IgD-negative memory B cell (primary cell): ENCODE results near the gene JAKMIP2. TPM values are rescaled to one million over a fixed set of nuclear protein-coding genes. Genes with fewer than 3 reads are reported as not detected.
"Not testable (repeated sequence)": the region's sequence is repeated elsewhere in the genome, so short reads cannot be mapped to it uniquely, and the experiment has no call there.

Source experiments
- H3K27ac Mint-ChIP-seq, 3 donors: one replicate each; pipeline ENCODE4 v1.8.0; 2020 to 2022; ENCODE audit warnings: mild to moderate bottlenecking in 3 of 3, mixed read lengths in 3 of 3, moderate library complexity in 1 of 3
- H3K27me3 Mint-ChIP-seq: one replicate; pipeline ENCODE4 v1.8.0; 2021; ENCODE audit warnings: mixed read lengths
- H3K36me3 Mint-ChIP-seq: one replicate; pipeline ENCODE4 v1.8.0; 2020; ENCODE audit warnings: mild to moderate bottlenecking, mixed read lengths
- H3K4me1 Mint-ChIP-seq, 3 donors: one replicate each; pipeline ENCODE4 v1.8.0; 2020 to 2022; ENCODE audit warnings: mixed read lengths in 3 of 3, mild to moderate bottlenecking in 1 of 3
- H3K4me3 Mint-ChIP-seq, 4 donors: one replicate each; pipeline ENCODE4 v1.8.0; 2020 to 2022; ENCODE audit warnings: mild to moderate bottlenecking in 4 of 4, mixed read lengths in 4 of 4, moderate library complexity in 3 of 4
- H3K9me3 Mint-ChIP-seq, 3 donors: one replicate each; pipeline ENCODE4 v1.8.0; 2020 to 2021; ENCODE audit warnings: mixed read lengths in 3 of 3, mild to moderate bottlenecking in 1 of 3
- polyA plus RNA-seq: library from polyadenylated mRNA; unstranded; fragments of 300-500 nt; fragmentation: Illumina TruSeq; gene quantifications from one replicate; pipeline ENCODE4 v1.2.3, GENCODE V29; 2021

The JAKMIP2 gene
- polyA plus RNA-seq, 1 donor from 2014 or later, result 0.14 TPM

- Mint-ChIP-seq H3K4me1 (peaks cover 4 to 8% (median 7%) of the 10 kb centered on the region in 3 donors), H3K27ac (no peak overlapping the region), H3K27me3 (peaks cover 13% of the 10 kb centered on the region), H3K36me3 (peaks cover 1% of the 10 kb centered on the region), H3K4me3 (peak overlapping the region in 1 of 4 donors; percentile 9), H3K9me3 (no peaks in the 10 kb centered on the region)
These were observed 21.4 kb upstream of the JAKMIP2 start for GRCh38 chr5:147803926-147804325.

DNA sequence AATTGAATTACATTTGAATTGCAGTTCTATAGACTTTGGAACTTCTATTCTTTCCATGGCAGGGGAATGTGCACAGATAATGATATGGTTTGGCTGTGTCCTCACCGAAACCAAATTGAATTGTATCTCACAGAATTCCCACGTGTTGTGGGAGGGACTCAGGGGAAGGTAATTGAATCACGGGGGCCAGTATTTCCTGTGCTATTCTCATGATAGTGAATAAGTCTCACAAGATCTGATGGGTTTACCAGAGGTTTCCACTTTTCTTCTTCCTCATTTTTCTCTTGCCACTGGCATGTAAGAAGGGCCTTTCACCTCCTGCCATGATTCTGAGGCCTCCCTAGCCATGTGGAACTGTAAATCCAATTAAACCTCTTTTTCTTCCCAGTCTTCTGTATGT lies 20.6 kb upstream of the JAKMIP2 start:
- H3K27ac Mint-ChIP-seq, H3K9me3 Mint-ChIP-seq, H3K4me1 Mint-ChIP-seq, H3K36me3 Mint-ChIP-seq: not testable (repeated sequence)
- Mint-ChIP-seq H3K4me3 (peak overlapping the region in 1 of 4 donors; percentile 35), H3K27me3 (peaks cover 13% of the 10 kb centered on the region)

- peaks cover 16% of the 10 kb centered on the region for H3K27me3 Mint-ChIP-seq
- peaks cover 1% of the 10 kb centered on the region for H3K36me3 Mint-ChIP-seq
- H3K4me3 Mint-ChIP-seq, result peak overlapping the region in 1 of 4 donors; percentile 3
- no peaks in the 10 kb centered on the region for H3K9me3 Mint-ChIP-seq
- no peak overlapping the region for H3K27ac Mint-ChIP-seq
- H3K4me1 Mint-ChIP-seq, result peaks cover 4 to 8% (median 7%) of the 10 kb centered on the region in 3 donors
These were observed 18.9 kb upstream of the JAKMIP2 start for GRCh38 chr5:147801461-147801860.

DNA sequence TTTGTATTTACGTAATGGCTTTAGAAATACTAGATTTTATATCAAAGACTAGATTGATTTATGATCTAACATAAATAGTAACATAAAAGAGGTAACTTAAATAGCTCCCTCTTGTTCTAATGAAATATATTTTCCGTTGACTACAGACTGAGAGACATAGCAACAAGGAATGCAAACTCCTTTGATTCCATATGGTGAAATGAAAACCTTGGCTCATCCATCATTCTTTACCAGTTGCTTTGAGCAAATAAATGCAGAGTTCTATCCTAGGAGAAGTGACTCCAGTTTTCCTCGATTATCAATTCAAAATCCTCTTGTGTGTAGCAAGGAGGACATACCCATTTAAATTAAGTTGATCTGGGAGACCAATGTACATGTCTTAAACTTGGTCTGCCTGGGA lies 18.0 kb upstream of the JAKMIP2 start:
- H3K4me1 Mint-ChIP-seq, result peaks cover 4 to 7% (median 7%) of the 10 kb centered on the region in 3 donors
- H3K27ac Mint-ChIP-seq, result no peak overlapping the region
- peaks cover 1% of the 10 kb centered on the region for H3K36me3 Mint-ChIP-seq
- no peaks in the 10 kb centered on the region for H3K9me3 Mint-ChIP-seq
- peaks cover 16% of the 10 kb centered on the region for H3K27me3 Mint-ChIP-seq
- H3K4me3 Mint-ChIP-seq, result no peak overlapping the region

DNA sequence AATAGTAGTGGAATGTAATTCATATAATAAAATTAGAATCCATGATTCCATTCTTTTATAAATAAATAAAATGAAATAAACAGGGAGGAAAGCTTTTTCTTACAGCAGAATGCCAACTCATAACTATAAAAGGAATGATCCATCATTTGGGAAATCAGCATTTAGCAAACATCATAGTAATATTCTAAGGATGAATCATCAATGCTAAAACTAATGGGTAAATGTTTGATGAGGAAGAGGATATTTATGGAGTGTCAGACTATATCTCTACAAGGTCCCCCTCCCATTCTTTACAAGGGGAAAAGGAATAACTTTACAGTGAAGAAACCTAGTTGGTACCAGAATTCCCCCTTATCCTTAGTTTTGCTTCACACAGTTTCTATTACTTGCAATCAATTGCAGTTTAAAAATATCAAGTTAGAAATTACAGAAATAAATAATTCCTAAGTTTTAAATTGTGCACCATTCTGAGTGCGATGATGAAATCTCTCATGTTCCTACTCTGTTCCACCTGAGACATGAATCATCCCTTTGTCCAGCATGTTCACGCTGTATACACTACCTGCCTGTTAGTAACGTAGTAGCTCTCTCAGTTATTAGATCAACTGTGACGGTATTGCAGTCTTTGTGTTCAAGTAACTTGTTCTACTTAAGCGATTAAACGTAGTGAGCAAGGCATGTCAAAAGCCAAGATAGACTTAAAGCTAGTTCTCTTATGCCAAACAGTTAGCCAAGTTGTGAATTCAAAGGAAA lies 14.2 kb upstream of the JAKMIP2 start:
- H3K36me3 Mint-ChIP-seq, result no peaks in the 10 kb centered on the region
- H3K4me1 Mint-ChIP-seq, result no peaks in the 10 kb centered on the region
- no peaks in the 10 kb centered on the region for H3K9me3 Mint-ChIP-seq
- H3K4me3 Mint-ChIP-seq, result no peak overlapping the region
- H3K27me3 Mint-ChIP-seq, result peaks cover 11% of the 10 kb centered on the region
- no peak overlapping the region for H3K27ac Mint-ChIP-seq

DNA sequence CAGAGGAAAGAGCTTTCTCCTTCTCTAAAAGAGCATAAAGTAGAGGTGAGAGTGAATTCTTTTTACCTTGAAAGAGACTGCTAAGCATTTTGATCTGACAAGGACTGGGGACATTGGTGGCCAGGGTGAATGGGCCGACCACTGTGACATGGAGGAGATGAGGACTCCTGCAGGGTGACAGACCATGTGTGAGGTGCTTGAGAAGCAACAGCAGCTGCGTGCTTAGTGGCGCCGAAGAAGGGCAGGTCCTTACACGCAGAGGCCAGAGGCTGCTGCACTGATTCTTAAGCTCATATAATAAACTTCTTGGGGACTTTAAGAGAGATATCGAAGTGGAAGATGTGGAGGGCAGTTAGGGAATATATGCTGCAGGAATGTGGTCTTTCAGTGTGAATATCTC lies 8.7 kb upstream of the JAKMIP2 start:
- H3K27me3 Mint-ChIP-seq, result peaks cover 1% of the 10 kb centered on the region
- H3K9me3 Mint-ChIP-seq, result no peaks in the 10 kb centered on the region
- H3K36me3 Mint-ChIP-seq, result no peaks in the 10 kb centered on the region
- no peaks in the 10 kb centered on the region for H3K4me1 Mint-ChIP-seq
- H3K4me3 Mint-ChIP-seq, result no peak overlapping the region
- no peak overlapping the region for H3K27ac Mint-ChIP-seq

DNA sequence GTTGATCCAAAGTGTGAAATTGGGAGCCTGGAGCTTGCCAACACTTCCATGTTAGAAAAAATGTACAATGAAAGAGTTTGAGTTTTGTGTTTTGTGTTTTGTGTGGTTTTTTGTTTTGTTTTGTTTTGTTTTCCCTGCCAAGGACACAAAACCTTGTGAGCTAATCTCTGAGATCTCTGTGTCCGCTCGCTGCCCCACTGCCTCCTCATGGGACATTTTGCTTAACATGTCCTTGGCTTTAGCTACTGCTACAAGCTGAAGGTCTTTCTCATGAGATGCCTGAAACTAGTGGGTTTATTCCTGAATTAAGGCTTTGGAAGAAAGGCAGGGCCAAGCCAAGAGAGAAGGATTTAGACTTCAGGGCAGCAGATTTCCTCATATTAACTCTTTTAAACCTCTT lies 7.3 kb upstream of the JAKMIP2 start:
- no peak overlapping the region for H3K27ac Mint-ChIP-seq
- H3K9me3 Mint-ChIP-seq, result no peaks in the 10 kb centered on the region
- H3K27me3 Mint-ChIP-seq, result peaks cover 1% of the 10 kb centered on the region
- H3K4me1 Mint-ChIP-seq, result no peaks in the 10 kb centered on the region
- H3K36me3 Mint-ChIP-seq, result no peaks in the 10 kb centered on the region
- no peak overlapping the region for H3K4me3 Mint-ChIP-seq

GRCh38 chr5:147788023-147788422 lies 5.5 kb upstream of the JAKMIP2 start:
- Mint-ChIP-seq H3K9me3 (no peaks in the 10 kb centered on the region), H3K36me3 (no peaks in the 10 kb centered on the region), H3K27me3 (peaks cover 1% of the 10 kb centered on the region), H3K4me3 (no peak overlapping the region), H3K4me1 (no peaks in the 10 kb centered on the region), H3K27ac (peak overlapping the region in 1 of 3 donors; percentile 0)

DNA sequence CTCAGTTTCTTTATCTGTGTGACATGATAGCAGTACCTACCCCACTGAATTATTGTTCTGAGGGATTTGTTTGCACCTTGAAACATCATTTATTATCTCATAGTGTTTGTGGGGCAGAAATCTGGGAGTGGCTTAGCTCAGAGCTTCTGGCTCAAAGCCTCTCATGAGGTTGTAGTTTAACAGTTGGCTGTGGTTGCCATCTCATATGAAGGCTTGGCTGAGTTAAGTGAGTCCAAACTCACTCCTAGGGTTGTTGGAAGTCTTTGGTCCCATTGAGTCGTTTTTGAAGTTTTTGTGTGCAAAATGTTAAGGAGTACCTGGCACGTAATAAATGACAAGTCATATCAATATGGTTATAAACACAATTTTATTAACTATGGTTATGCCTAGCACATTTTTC lies 3.6 kb upstream of the JAKMIP2 start:
- H3K4me3 Mint-ChIP-seq, result no peak overlapping the region
- H3K27me3 Mint-ChIP-seq, result peaks cover 1% of the 10 kb centered on the region
- peaks cover 0 to 7% (median 3%) of the 10 kb centered on the region in 3 donors for H3K4me1 Mint-ChIP-seq
- peaks cover 0 to 4% (median 0%) of the 10 kb centered on the region in 3 donors for H3K9me3 Mint-ChIP-seq
- H3K36me3 Mint-ChIP-seq, result peaks cover 2% of the 10 kb centered on the region
- H3K27ac Mint-ChIP-seq, result no peak overlapping the region

GRCh38 chr5:147784146-147784987 lies 1.8 kb upstream of the JAKMIP2 start:
- no peak overlapping the region for H3K4me3 Mint-ChIP-seq
- H3K27ac Mint-ChIP-seq, result no peak overlapping the region
- H3K9me3 Mint-ChIP-seq, result peaks cover 0 to 4% (median 0%) of the 10 kb centered on the region in 3 donors
- peaks cover 0 to 7% (median 3%) of the 10 kb centered on the region in 3 donors for H3K4me1 Mint-ChIP-seq
- H3K27me3 Mint-ChIP-seq, result no peaks in the 10 kb centered on the region
- H3K36me3 Mint-ChIP-seq, result peaks cover 2% of the 10 kb centered on the region

GRCh38 chr5:147780924-147781573 lies 1.5 kb downstream of the JAKMIP2 start:
- H3K4me3 Mint-ChIP-seq, result no peak overlapping the region
- peaks cover 0 to 4% (median 0%) of the 10 kb centered on the region in 3 donors for H3K9me3 Mint-ChIP-seq
- no peaks in the 10 kb centered on the region for H3K27me3 Mint-ChIP-seq
- H3K27ac Mint-ChIP-seq, result no peak overlapping the region
- H3K4me1 Mint-ChIP-seq, result peaks cover 0 to 7% (median 3%) of the 10 kb centered on the region in 3 donors
- H3K36me3 Mint-ChIP-seq, result peaks cover 2% of the 10 kb centered on the region

DNA sequence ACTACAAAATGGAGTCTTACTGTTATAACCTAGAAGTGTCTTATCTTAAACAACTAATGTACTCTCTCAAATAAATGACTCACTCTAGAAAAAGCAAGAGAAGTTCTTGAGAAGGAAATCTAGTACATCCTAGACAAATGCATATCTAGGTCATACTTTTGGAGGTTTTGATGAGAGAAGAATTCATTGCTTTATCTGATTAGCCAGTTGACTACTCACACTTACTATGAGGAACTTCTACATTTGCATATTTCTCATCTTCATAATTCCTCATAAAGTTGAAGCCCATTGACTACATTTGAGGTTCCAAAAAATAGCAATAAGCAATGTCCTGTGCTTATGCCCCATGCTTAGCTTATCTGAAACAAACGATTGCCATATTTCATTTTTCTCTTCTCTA lies 2.8 kb downstream of the JAKMIP2 start:
- H3K4me3 Mint-ChIP-seq, result no peak overlapping the region

DNA sequence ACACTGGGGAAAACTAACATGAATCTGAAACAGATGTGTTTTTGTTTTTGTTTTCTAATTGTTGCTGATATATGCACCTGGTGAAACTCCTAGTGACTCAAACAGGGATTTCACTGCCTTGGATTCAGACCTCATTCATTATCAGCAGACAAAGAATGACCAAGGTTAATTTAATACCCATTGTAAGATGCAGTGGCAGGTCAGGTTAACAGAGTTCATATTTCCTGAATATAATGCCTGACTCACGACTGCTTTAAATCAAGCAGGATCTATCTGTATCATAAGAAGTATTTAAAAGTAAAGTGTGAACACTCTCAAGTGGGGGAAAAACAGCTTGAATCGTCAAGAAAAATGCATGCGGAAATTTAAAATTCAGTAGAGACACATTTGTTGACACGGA lies 5.5 kb downstream of the JAKMIP2 start:
- H3K9me3 Mint-ChIP-seq, result peaks cover 2 to 4% (median 2%) of the 10 kb centered on the region in 3 donors
- no peaks in the 10 kb centered on the region for H3K27me3 Mint-ChIP-seq
- H3K27ac Mint-ChIP-seq, result no peak overlapping the region
- peaks cover 2% of the 10 kb centered on the region for H3K36me3 Mint-ChIP-seq
- no peak overlapping the region for H3K4me3 Mint-ChIP-seq
- H3K4me1 Mint-ChIP-seq, result peaks cover 0 to under 1% (median under 1%) of the 10 kb centered on the region in 3 donors

More for the DNA sequence above, 2.8 kb downstream of the JAKMIP2 start:
- Mint-ChIP-seq H3K9me3 (peaks cover 0 to 4% (median 4%) of the 10 kb centered on the region in 3 donors), H3K27ac (no peak overlapping the region), H3K4me1 (peaks cover 0 to 7% (median 3%) of the 10 kb centered on the region in 3 donors), H3K36me3 (peaks cover 2% of the 10 kb centered on the region), H3K27me3 (no peaks in the 10 kb centered on the region)

DNA sequence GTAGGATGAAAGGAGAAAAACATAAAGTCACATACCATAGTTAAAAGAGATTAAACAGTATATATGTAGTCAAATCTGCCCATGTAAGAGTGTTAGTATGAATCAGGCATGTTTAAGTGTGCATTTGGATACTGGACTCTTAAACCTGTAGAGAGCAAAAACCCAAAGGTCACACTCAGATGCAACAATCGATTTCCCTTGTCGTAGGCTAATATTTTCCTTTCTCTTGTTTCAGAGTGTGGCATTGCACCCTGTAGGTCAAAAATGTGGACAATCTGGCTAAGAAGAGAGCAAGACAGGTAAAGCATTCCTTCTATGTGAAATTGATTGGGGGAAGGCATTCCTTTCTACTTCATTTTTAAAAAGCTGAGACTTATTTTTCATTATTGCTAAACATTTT lies 8.9 kb downstream of the JAKMIP2 start:
- H3K9me3 Mint-ChIP-seq, result peaks cover 0 to 4% (median 2%) of the 10 kb centered on the region in 3 donors
- no peaks in the 10 kb centered on the region for H3K27me3 Mint-ChIP-seq
- no peaks in the 10 kb centered on the region for H3K36me3 Mint-ChIP-seq
- no peaks in the 10 kb centered on the region for H3K4me1 Mint-ChIP-seq
- no peak overlapping the region for H3K4me3 Mint-ChIP-seq
- no peak overlapping the region for H3K27ac Mint-ChIP-seq

- Mint-ChIP-seq H3K27ac (no peak overlapping the region), H3K4me3 (no peak overlapping the region), H3K36me3 (no peaks in the 10 kb centered on the region), H3K9me3 (peaks cover 0 to 4% (median 2%) of the 10 kb centered on the region in 3 donors), H3K27me3 (no peaks in the 10 kb centered on the region), H3K4me1 (no peaks in the 10 kb centered on the region)
These were observed 9.4 kb downstream of the JAKMIP2 start for GRCh38 chr5:147773139-147773538.
